Stomach smooth muscle (tissue), 2 donors: ENCODE measurements around the gene IL4I1.

Experiments used
- H3K27ac ChIP-seq: one replicate; pipeline ENCODE4 v1.7.0; 2013; ENCODE audit warnings: mild to moderate bottlenecking, low read length, inconsistent platforms
- H3K27me3 ChIP-seq, 2 donors: one replicate each; pipeline ENCODE4 v1.7.0; 2013; ENCODE audit warnings: low read length in 2 of 2; ENCODE audit not compliant: insufficient read depth in 2 of 2, control insufficient read depth in 1 of 2
- H3K36me3 ChIP-seq, 2 donors: one replicate each; pipeline ENCODE4 v1.7.0; 2013; ENCODE audit warnings: low read length in 2 of 2; ENCODE audit not compliant: control insufficient read depth in 2 of 2, insufficient read depth in 2 of 2
- H3K4me1 ChIP-seq: one replicate; pipeline ENCODE4 v1.7.0; 2013; ENCODE audit warnings: low read length; ENCODE audit not compliant: control insufficient read depth, insufficient read depth
- H3K4me3 ChIP-seq, 2 donors: one replicate each; pipeline ENCODE4 v1.7.0; 2013; ENCODE audit warnings: low read length in 2 of 2
- H3K9ac ChIP-seq, 2 donors: one replicate each; pipeline ENCODE4 v1.7.0; 2013; ENCODE audit warnings: low read length in 2 of 2, mild to moderate bottlenecking in 1 of 2
- H3K9me3 ChIP-seq, 2 donors: one replicate each; pipeline ENCODE4 v1.7.0; 2013; ENCODE audit warnings: low read length in 2 of 2; ENCODE audit not compliant: control insufficient read depth in 2 of 2
- donor health status: healthy.
- donor health status: Pancreatic carcinoma.

The IL4I1 gene

GRCh38 chr19:49861107-49861506, 35.6 kb downstream of the IL4I1 start:
- Histone ChIP-seq H3K36me3 (peaks cover 23 to 34% of the 10 kb centered on the region in 2 donors), H3K9me3 (no peaks in the 10 kb centered on the region), H3K27me3 (no peaks in the 10 kb centered on the region), H3K4me3 (no peak overlapping the region), H3K9ac (no peak overlapping the region), H3K4me1 (peaks cover 10% of the 10 kb centered on the region), H3K27ac (peak overlapping the region; percentile 24)

GRCh38 chr19:49860336-49861102, 36.2 kb downstream of the IL4I1 start:
- Histone ChIP-seq H3K9me3 (no peaks in the 10 kb centered on the region), H3K27ac (peak overlapping the region; percentile 24), H3K36me3 (peaks cover 23 to 36% of the 10 kb centered on the region in 2 donors), H3K27me3 (no peaks in the 10 kb centered on the region), H3K9ac (no peak overlapping the region), H3K4me1 (peaks cover 5% of the 10 kb centered on the region), H3K4me3 (no peak overlapping the region)

DNA sequence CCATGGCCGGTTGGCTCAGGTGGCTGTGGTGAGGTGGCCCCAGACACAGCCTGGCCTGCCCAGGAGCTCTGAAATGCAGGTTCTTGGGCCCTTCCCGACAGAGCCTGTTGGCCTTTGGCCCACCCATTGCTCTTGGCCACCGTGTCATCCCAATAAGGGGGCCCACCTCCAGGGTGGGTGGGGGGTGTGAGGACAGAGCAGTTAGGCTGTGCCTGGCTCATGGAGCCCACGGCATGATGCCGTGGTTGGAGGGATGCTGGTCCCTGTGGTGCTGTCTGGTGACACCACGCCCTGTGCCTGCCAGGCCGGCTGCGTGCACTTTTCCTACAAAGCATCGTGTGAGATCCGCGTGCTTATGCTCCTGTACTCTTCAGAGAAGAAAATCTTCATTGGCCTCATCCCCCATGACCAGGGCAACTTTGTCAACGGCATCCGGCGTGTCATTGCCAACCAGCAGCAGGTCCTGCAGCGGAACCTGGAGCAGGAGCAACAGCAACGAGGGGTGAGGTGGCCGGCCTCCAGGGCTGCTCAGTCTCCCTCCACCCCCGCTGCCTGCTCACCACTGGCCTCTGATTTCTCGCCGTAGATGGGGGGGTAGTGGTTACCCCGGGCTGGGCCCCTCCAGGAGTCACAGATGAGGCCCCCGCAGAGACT, 36.9 kb downstream of the IL4I1 start:
- no peak overlapping the region for H3K27ac ChIP-seq
- H3K27me3 ChIP-seq: no peaks in the 10 kb centered on the region
- no peak overlapping the region for H3K4me3 ChIP-seq
- H3K4me1 ChIP-seq: no peaks in the 10 kb centered on the region
- H3K36me3 ChIP-seq: peaks cover 23 to 41% of the 10 kb centered on the region in 2 donors
- H3K9ac ChIP-seq: no peak overlapping the region
- no peaks in the 10 kb centered on the region for H3K9me3 ChIP-seq

- Histone ChIP-seq H3K9ac (no peak overlapping the region), H3K27ac (no peak overlapping the region), H3K4me1 (peaks cover 7% of the 10 kb centered on the region), H3K4me3 (no peak overlapping the region), H3K9me3 (no peaks in the 10 kb centered on the region), H3K36me3 (peaks cover 16 to 30% of the 10 kb centered on the region in 2 donors), H3K27me3 (no peaks in the 10 kb centered on the region)
Measured at GRCh38 chr19:49858088-49858985, 38.4 kb downstream of the IL4I1 start.

- H3K27ac ChIP-seq: no peak overlapping the region
- no peak overlapping the region for H3K4me3 ChIP-seq
- H3K9me3 ChIP-seq: no peaks in the 10 kb centered on the region
- H3K27me3 ChIP-seq: no peaks in the 10 kb centered on the region
- H3K9ac ChIP-seq: no peak overlapping the region
- peaks cover 16 to 28% of the 10 kb centered on the region in 2 donors for H3K36me3 ChIP-seq
- peaks cover 12% of the 10 kb centered on the region for H3K4me1 ChIP-seq
Measured at GRCh38 chr19:49857838-49858087, 38.9 kb downstream of the IL4I1 start.

DNA sequence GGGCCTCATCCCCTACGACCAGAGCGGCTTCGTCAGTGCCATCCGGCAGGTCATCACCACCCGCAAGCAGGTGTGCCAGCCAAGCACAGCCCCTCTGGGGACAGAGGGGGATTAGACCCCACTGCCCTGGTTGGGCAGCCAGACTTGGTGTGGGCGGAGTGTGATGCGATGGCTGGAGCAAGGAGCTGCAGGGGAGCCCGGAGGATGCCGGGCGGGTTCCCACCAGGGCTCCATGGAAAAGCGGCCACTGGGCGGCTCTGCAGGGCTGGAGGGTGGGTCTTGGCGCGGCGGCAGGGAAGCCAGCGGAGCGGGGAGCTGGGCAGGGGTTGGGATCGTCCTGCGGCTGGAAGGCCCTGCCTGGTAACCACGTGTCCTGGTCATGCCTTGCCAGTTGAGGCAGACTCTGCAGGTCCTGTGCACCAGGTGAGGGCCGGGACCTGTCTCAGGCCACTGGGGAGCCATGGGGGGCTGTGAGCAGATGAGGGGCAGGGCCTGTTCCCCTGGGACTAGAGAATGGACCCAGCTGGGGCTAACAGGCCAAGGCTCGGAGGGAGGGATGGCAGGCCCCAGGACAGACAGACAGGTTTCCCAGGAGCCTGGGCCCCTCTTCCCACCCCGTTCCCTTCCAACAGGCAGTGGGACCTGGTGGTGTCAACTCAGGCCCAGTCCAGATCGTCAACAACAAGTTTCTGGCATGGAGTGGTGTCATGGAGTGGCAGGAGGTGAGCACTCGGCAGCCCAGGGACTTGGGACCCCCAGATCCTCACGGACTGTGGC, 39.4 kb downstream of the IL4I1 start:
- H3K4me1 ChIP-seq: peaks cover 17% of the 10 kb centered on the region
- no peak overlapping the region for H3K27ac ChIP-seq
- no peak overlapping the region for H3K4me3 ChIP-seq
- H3K9ac ChIP-seq: no peak overlapping the region
- peaks cover 16 to 28% of the 10 kb centered on the region in 2 donors for H3K36me3 ChIP-seq
- no peaks in the 10 kb centered on the region for H3K27me3 ChIP-seq
- H3K9me3 ChIP-seq: no peaks in the 10 kb centered on the region

DNA sequence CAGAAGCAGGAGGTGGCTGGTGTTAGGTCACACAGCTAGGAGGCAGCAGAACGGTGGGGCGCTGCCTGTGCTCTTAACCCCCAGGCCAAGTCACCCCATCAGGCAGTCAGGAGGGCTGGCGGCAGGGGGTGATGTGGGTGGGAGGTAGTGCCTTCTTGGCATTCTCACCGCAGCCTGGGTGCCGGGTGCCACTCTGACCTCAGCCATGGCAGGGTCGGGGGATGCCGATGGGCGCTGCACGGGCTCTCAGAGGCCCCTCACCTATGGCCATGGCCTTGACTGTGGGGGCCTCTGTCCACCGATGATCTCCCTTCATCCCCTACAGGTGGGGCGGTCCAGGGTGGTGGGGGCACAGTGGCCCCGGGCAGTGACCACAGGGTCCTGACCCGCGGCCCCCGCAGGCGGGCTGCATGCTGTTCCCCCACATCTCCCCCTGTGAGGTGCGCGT, 40.1 kb downstream of the IL4I1 start:
- Histone ChIP-seq H3K4me1 (peaks cover 24% of the 10 kb centered on the region), H3K9ac (no peak overlapping the region), H3K9me3 (no peaks in the 10 kb centered on the region), H3K36me3 (peaks cover 16 to 27% of the 10 kb centered on the region in 2 donors), H3K27ac (no peak overlapping the region), H3K27me3 (no peaks in the 10 kb centered on the region), H3K4me3 (no peak overlapping the region)

DNA sequence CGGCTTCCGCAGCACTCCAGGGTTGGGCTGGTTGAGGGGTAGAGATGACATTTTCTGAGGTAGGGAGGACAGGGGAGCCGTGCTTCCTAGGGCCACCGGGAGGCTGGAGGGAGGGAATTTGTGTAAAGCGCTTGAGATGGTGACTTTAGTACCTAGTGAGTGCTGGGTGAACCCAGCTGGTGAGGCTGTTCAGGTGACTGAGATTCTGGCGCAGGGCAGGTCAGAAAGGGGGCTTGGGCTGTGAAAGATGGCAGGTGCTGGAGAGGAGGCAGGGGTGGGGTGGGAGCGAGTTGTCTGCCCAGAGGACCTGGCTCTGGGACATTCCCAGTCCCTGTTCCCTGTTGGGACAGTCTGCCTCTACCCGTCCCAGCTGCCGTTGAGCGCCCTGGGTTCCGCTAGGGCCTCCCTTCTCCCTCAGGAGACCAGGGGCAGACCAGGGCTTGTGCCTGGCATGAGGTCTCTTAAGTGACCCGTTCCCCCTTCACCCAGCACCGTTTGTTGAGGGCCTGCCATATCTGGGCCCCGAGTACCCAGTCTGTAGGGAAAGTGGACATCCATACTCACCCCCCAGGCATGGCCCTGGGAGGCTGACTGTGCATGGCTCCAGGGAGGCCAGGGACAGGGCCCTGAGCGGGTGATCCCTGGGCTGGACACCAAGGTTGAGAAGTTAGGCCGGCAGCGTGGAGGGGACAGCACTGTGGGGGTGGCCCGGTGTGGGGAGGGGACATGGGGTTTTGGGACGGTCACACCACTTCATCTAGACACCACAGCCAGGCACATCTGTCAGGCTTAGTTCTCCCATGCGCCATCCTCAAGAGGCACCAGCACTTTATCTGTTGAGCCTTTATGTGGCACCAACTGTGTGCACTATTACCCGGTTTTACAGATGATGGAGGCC, 40.8 kb downstream of the IL4I1 start:
- peaks cover 16 to 23% of the 10 kb centered on the region in 2 donors for H3K36me3 ChIP-seq
- no peak overlapping the region for H3K27ac ChIP-seq

DNA sequence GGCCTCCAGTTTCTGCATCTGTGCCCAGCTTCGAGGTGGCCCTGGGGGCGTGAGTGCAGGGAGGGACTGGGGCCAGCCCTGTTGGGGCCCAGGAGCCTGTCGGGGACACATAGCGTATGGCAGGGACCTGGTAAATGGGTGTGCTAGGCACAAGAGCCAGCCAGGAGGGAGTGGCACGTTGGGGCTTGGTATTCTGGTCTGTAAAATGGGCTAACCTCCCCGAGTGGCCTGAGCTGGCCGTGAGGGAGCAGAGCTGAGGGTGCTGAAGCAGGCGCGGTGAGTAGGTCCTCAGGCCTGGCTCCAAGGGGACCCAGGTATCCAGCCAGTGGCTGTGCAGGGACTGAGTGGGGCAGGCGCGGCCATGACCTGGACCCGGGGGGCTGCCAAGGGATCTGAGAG, 41.4 kb downstream of the IL4I1 start:
- Histone ChIP-seq H3K4me3 (no peak overlapping the region), H3K27me3 (no peaks in the 10 kb centered on the region), H3K9ac (no peak overlapping the region), H3K4me1 (peaks cover 28% of the 10 kb centered on the region), H3K36me3 (peaks cover 16 to 22% of the 10 kb centered on the region in 2 donors), H3K27ac (no peak overlapping the region), H3K9me3 (no peaks in the 10 kb centered on the region)

More for the DNA sequence above, 40.8 kb downstream of the IL4I1 start:
- Histone ChIP-seq H3K9ac (no peak overlapping the region), H3K9me3 (no peaks in the 10 kb centered on the region), H3K4me1 (peaks cover 24% of the 10 kb centered on the region), H3K27me3 (no peaks in the 10 kb centered on the region), H3K4me3 (no peak overlapping the region)
